Measurements from ENCODE around the gene NPPB. TPM values are rescaled to one million over a fixed set of nuclear protein-coding genes. Genes with fewer than 3 reads are reported as not detected.

NPPB gene
- total and polyA plus RNA-seq, 9 of the 15 experiments (the other 6 are each of a cell fraction or from before 2014, with no cell fraction given): not detected

GRCh38 chr1:11823366-11824137 is 35.2 kb downstream of the NPPB start (continued):
- TF ChIP-seq POLR2B (IDR thresholded peaks at IDR 0.05; ENCODE audit: low read depth, partially characterized antibody): no peak

- no peak for ATAC-seq
- H3K27ac ChIP-seq (ENCODE audit: extremely low read depth, low read depth, low read length): no peak overlapping the region
- H4K20me1 ChIP-seq (replicated peaks; ENCODE audit: control insufficient read depth, insufficient read depth, low read length): no peaks in the 10 kb centered on the region
- no peak overlapping the region for H3K9ac ChIP-seq (ENCODE audit: insufficient read depth in 1 of 2, low read depth in 2 of 2, low read length in 2 of 2)
- no peak overlapping the region for H2AFZ ChIP-seq (ENCODE audit: low read depth, low read length)
- H3K27me3 ChIP-seq (ENCODE audit: control insufficient read depth in 2 of 2, insufficient read depth in 2 of 2, low read length in 2 of 2): no peaks in the 10 kb centered on the region
- no peaks in the 10 kb centered on the region for H3K9me3 ChIP-seq (replicated peaks; ENCODE audit: control insufficient read depth, insufficient read depth, low read depth, low read length)
- H3K4me1 ChIP-seq (replicated peaks in 1 of 2; ENCODE audit: control insufficient read depth in 2 of 2, insufficient read depth in 2 of 2, low read length in 2 of 2): no peaks in the 10 kb centered on the region
- in situ Hi-C loops (cut with MboI): no loop called here
- FAIRE-seq: no peak
- no peak overlapping the region for H3K4me3 ChIP-seq
- intact Hi-C loops (cut with micrococcal nuclease): no loop called here
- CTCF ChIA-PET (ENCODE audit: low intra/inter-chr PET ratio): no interaction called here
- BruUV-seq (replicated peaks): no TSS peak
- no peak overlapping the region for H3K4me2 ChIP-seq (ENCODE audit: insufficient read depth, low read length)
- H3K36me3 ChIP-seq (ENCODE audit: control insufficient read depth, insufficient read depth, low read length): peaks cover 81% of the 10 kb centered on the region
- no peak for TF ChIP-seq DPF2 (IDR thresholded peaks at IDR 0.05)
- 0 out of 2 replicates have a peak, but pooled peaks have one; percentile 24 for TF ChIP-seq RBFOX2 (IDR thresholded peaks at IDR 0.05; ENCODE audit: low read depth, low read length)
- H3K79me2 ChIP-seq (ENCODE audit: control insufficient read depth, insufficient read depth, low read length): no peaks in the 10 kb centered on the region
- no peak for DNase-seq (ENCODE audit: extremely low read depth in 1 of 4, low spot score in 3 of 4)
- no peaks in the 10 kb centered on the region for H3K9me1 ChIP-seq (ENCODE audit: control insufficient read depth, insufficient read depth, low read length)
- POLR2A ChIA-PET: interaction anchor here (1.1 kb wide), 1 partner anchor 87 kb away, joined by 7 read pairs; no protein-coding TSS in a partner anchor
- 86% methylated on average over 3 of the region's 3 CpGs for WGBS (ENCODE audit: insufficient coverage, low coverage, missing lambda C conversion rate)
Measured at GRCh38 chr1:11822091-11822490, 36.7 kb downstream of the NPPB start.

Measured in K562 (cell line).